ENCODE data around the gene VAMP8.

GRCh38 chr2:85554980-85555612, 22.3 kb upstream of the VAMP8 start:
- TF ChIP-seq CTCF (IDR thresholded peaks at IDR 0.05) (no peak), POLR2A (IDR thresholded peaks at IDR 0.05) (no peak)
